ENCODE measurements around the gene STMN3. TPM values are rescaled to one million over a fixed set of nuclear protein-coding genes. Genes with fewer than 3 reads are reported as not detected.
A peak's percentile ranks its signal among the peaks of the same experiment; 100 is the strongest.
"Not testable (repeated sequence)": the region's sequence is repeated elsewhere in the genome, so short reads cannot be mapped to it uniquely, and the experiment has no call there.

The STMN3 gene
- total RNA-seq, 1 experiment from 2014 or later: 34.2 TPM

GRCh38 chr20:63628246-63628975 lies 24.8 kb downstream of the STMN3 start:
- peak; percentile 82 for DNase-seq (ENCODE audit: low read depth, low spot score)
- in situ Hi-C loops (cut with HindIII; ENCODE audit: low pct_unique_long_range_greater_than_20kb, low sequenced_read_pairs): no loop called here

GRCh38 chr20:63627751-63628245 lies 25.4 kb downstream of the STMN3 start:
- no peak for DNase-seq (ENCODE audit: low read depth, low spot score)
- in situ Hi-C loops (cut with HindIII; ENCODE audit: low pct_unique_long_range_greater_than_20kb, low sequenced_read_pairs): no loop called here

- in situ Hi-C loops (cut with HindIII; ENCODE audit: low pct_unique_long_range_greater_than_20kb, low sequenced_read_pairs): no loop called here
- peak; percentile 93 for DNase-seq (ENCODE audit: low read depth, low spot score)
Observed at GRCh38 chr20:63627129-63627750, 26.0 kb downstream of the STMN3 start.

- in situ Hi-C loops (cut with HindIII; ENCODE audit: low pct_unique_long_range_greater_than_20kb, low sequenced_read_pairs): no loop called here
- peak; percentile 77 for DNase-seq (ENCODE audit: low read depth, low spot score)
Observed at GRCh38 chr20:63626424-63627128, 26.6 kb downstream of the STMN3 start, which contains the start of gene GMEB2. Gene GMEB2, minus strand, starts transcription at chr20:63627101. Its CDS starts 7,704 bp downstream, at chr20:63619397.

GRCh38 chr20:63625771-63626423 lies 27.3 kb downstream of the STMN3 start:
- peak; percentile 29 for DNase-seq (ENCODE audit: low read depth, low spot score)
- in situ Hi-C loops (cut with HindIII; ENCODE audit: low pct_unique_long_range_greater_than_20kb, low sequenced_read_pairs): no loop called here

- in situ Hi-C loops (cut with HindIII; ENCODE audit: low pct_unique_long_range_greater_than_20kb, low sequenced_read_pairs): no loop called here
- peak; percentile 37 for DNase-seq (ENCODE audit: low read depth, low spot score)
Observed at GRCh38 chr20:63624486-63624885, 28.7 kb downstream of the STMN3 start.

GRCh38 chr20:63622732-63623131 lies 30.5 kb downstream of the STMN3 start:
- in situ Hi-C loops (cut with HindIII; ENCODE audit: low pct_unique_long_range_greater_than_20kb, low sequenced_read_pairs): no loop called here
- no peak for DNase-seq (ENCODE audit: low read depth, low spot score)

- in situ Hi-C loops (cut with HindIII; ENCODE audit: low pct_unique_long_range_greater_than_20kb, low sequenced_read_pairs): no loop called here
- no peak for DNase-seq (ENCODE audit: low read depth, low spot score)
Observed at GRCh38 chr20:63622096-63622495, 31.1 kb downstream of the STMN3 start.

- no peak for DNase-seq (ENCODE audit: low read depth, low spot score)
- in situ Hi-C loops (cut with HindIII; ENCODE audit: low pct_unique_long_range_greater_than_20kb, low sequenced_read_pairs): no loop called here
Observed at GRCh38 chr20:63620991-63621390, 32.2 kb downstream of the STMN3 start.

- DNase-seq (ENCODE audit: low read depth, low spot score): no peak
Observed at GRCh38 chr20:63619505-63619904, 33.7 kb downstream of the STMN3 start.

GRCh38 chr20:63619086-63619485 lies 34.1 kb downstream of the STMN3 start:
- in situ Hi-C loops (cut with HindIII; ENCODE audit: low pct_unique_long_range_greater_than_20kb, low sequenced_read_pairs): no loop called here
- no peak for DNase-seq (ENCODE audit: low read depth, low spot score)

More at GRCh38 chr20:63619505-63619904, 33.7 kb downstream of the STMN3 start:
- in situ Hi-C loops (cut with HindIII; ENCODE audit: low pct_unique_long_range_greater_than_20kb, low sequenced_read_pairs): no loop called here

- in situ Hi-C loops (cut with HindIII; ENCODE audit: low pct_unique_long_range_greater_than_20kb, low sequenced_read_pairs): no loop called here
- DNase-seq (ENCODE audit: low read depth, low spot score): no peak
Observed at GRCh38 chr20:63618291-63618980, 34.8 kb downstream of the STMN3 start.

GRCh38 chr20:63617876-63618265 lies 35.4 kb downstream of the STMN3 start:
- no peak for DNase-seq (ENCODE audit: low read depth, low spot score)
- in situ Hi-C loops (cut with HindIII; ENCODE audit: low pct_unique_long_range_greater_than_20kb, low sequenced_read_pairs): no loop called here

GRCh38 chr20:63617092-63617875 lies 35.9 kb downstream of the STMN3 start:
- no peak for DNase-seq (ENCODE audit: low read depth, low spot score)
- in situ Hi-C loops (cut with HindIII; ENCODE audit: low pct_unique_long_range_greater_than_20kb, low sequenced_read_pairs): no loop called here

- DNase-seq (ENCODE audit: low read depth, low spot score): peak; percentile 17
- in situ Hi-C loops (cut with HindIII; ENCODE audit: low pct_unique_long_range_greater_than_20kb, low sequenced_read_pairs): not testable (repeated sequence)
Observed at GRCh38 chr20:63613863-63614594, 39.2 kb downstream of the STMN3 start.

- no peak for DNase-seq (ENCODE audit: low read depth, low spot score)
- in situ Hi-C loops (cut with HindIII; ENCODE audit: low pct_unique_long_range_greater_than_20kb, low sequenced_read_pairs): no loop called here
Observed at GRCh38 chr20:63612276-63612931, 40.8 kb downstream of the STMN3 start.
